Gastroesophageal sphincter (tissue), 4 donors: Measurements from ENCODE around the gene STARD13. TPM values are rescaled to one million over a fixed set of nuclear protein-coding genes. Genes with fewer than 3 reads are reported as not detected.
"Not testable (repeated sequence)": the region's sequence is repeated elsewhere in the genome, so short reads cannot be mapped to it uniquely, and the experiment has no call there.

Experiments
- ATAC-seq: fragments of 150-250 bp; one replicate; pipeline ENCODE4 v1.9.1; 2016; ENCODE audit warnings: mild to moderate bottlenecking, moderate library complexity
- H3K27ac ChIP-seq, 4 donors: fragments of 200-600 bp; sonication (generic) in 3 of 4; 1 replicate in 3 of 4; 2 replicates in 1 of 4; pipeline ENCODE4 v1.5.1; 2016 to 2019
- H3K27me3 ChIP-seq: fragments of 200-600 bp; sonication (generic); one replicate; pipeline ENCODE4 v1.5.1; 2019
- H3K36me3 ChIP-seq, 2 donors: fragments of 200-600 bp; sonication (generic); one replicate each; pipeline ENCODE4 v1.5.1; 2019; ENCODE audit warnings: control low read depth in 1 of 2
- H3K4me1 ChIP-seq, 3 donors: fragments of 200-600 bp; sonication (generic); 1 replicate in 2 of 3; 2 replicates in 1 of 3; pipeline ENCODE4 v1.5.1; 2016 to 2019; ENCODE audit warnings: control low read depth in 2 of 3
- H3K4me3 ChIP-seq, 2 donors: fragments of 200-600 bp; sonication (generic); one replicate each; pipeline ENCODE4 v1.5.1; 2019; ENCODE audit warnings: mild to moderate bottlenecking in 1 of 2, moderate library complexity in 1 of 2
- H3K9me3 ChIP-seq, 3 donors: fragments of 200-600 bp; sonication (generic); one replicate each; pipeline ENCODE4 v1.5.1; 2017 to 2019; ENCODE audit warnings: control low read depth in 2 of 3
- CTCF ChIP-seq, 4 experiments: fragments of 200-600 bp in 2 of 4; fragments of 450-650 bp in 2 of 4; sonication (generic) in 1 of 4; IDR thresholded peaks; one replicate each; pipeline ENCODE4 v1.5.1; 2017 to 2019; ENCODE audit warnings: antibody characterized with exemption in 4 of 4, mild to moderate bottlenecking in 2 of 4, moderate library complexity in 2 of 4
- EP300 ChIP-seq: sonication (generic); formaldehyde crosslinking; IDR thresholded peaks from one replicate; pipeline ENCODE4 v1.6.1; 2017; ENCODE audit warnings: antibody characterized with exemption, mild to moderate bottlenecking
- POLR2A ChIP-seq, 2 donors: fragments of 450-650 bp; IDR thresholded peaks; one replicate each; pipeline ENCODE4 v1.6.1; 2017; ENCODE audit warnings: antibody characterized with exemption in 2 of 2, mild to moderate bottlenecking in 2 of 2, moderate library complexity in 1 of 2
- POLR2AphosphoS5 ChIP-seq: sonication (generic); formaldehyde crosslinking; IDR thresholded peaks from one replicate; pipeline ENCODE4 v1.6.1; 2017; ENCODE audit warnings: antibody characterized with exemption
- WGBS, 2 donors: methylation state at CpG; one replicate each; pipeline ENCODE4 v1.1.5; 2018; ENCODE audit warnings: low coverage in 1 of 2; 5-methylcytosine and 5-hydroxymethylcytosine counted together
- total RNA-seq, 4 donors: library from RNA; depleted of rRNA; stranded (reverse); fragments of >200 nt; gene quantifications; one replicate each; pipeline ENCODE4 v1.1.0, GENCODE V29; 2016

STARD13 gene
- total RNA-seq, 4 donors from 2014 or later, result 46.2 to 63.3 (median 49.3) TPM

- H3K4me3 ChIP-seq, result no peak overlapping the region
- TF ChIP-seq EP300, result no peak
- no peak for TF ChIP-seq POLR2A (IDR thresholded peaks at IDR 0.05)
- TF ChIP-seq POLR2AphosphoS5, result no peak
- no peak for TF ChIP-seq CTCF (IDR thresholded peaks at IDR 0.05)
- no peak overlapping the region for H3K27ac ChIP-seq
- H3K9me3 ChIP-seq, result no peaks in the 10 kb centered on the region
- no peaks in the 10 kb centered on the region for H3K27me3 ChIP-seq
- no peak for ATAC-seq
- peaks cover 0 to 10% of the 10 kb centered on the region in 2 donors for H3K36me3 ChIP-seq
- H3K4me1 ChIP-seq, result peaks cover 0 to 4% (median 0%) of the 10 kb centered on the region in 3 donors
- 93 to 100% methylated on average over 1 to 3 of the region's 3 CpGs for WGBS, 2 donors
These were observed 41.2 kb downstream of the STARD13 start for GRCh38 chr13:33244210-33244906.

GRCh38 chr13:33242984-33243617 lies 42.5 kb downstream of the STARD13 start:
- Histone ChIP-seq H3K27ac (no peak overlapping the region), H3K27me3 (no peaks in the 10 kb centered on the region), H3K9me3 (no peaks in the 10 kb centered on the region), H3K36me3 (peaks cover 0 to 10% of the 10 kb centered on the region in 2 donors), H3K4me1 (no peaks in the 10 kb centered on the region), H3K4me3 (no peak overlapping the region)
- no peak for TF ChIP-seq POLR2A (IDR thresholded peaks at IDR 0.05)
- TF ChIP-seq POLR2AphosphoS5, result no peak
- no peak for TF ChIP-seq EP300
- TF ChIP-seq CTCF (IDR thresholded peaks at IDR 0.05), result no peak
- ATAC-seq, result no peak
- 93 to 100% methylated on average over 2 of the region's 2 CpGs for WGBS, 2 donors

GRCh38 chr13:33242372-33242771 lies 43.2 kb downstream of the STARD13 start:
- H3K27ac ChIP-seq, H3K9me3 ChIP-seq, H3K4me3 ChIP-seq, H3K27me3 ChIP-seq, ATAC-seq, H3K4me1 ChIP-seq: not testable (repeated sequence)
- peaks cover 0 to 10% of the 10 kb centered on the region in 2 donors for H3K36me3 ChIP-seq
- 30 to 83% methylated on average over 1 to 2 of the region's 6 CpGs for whole genome bisulfite sequencing, 2 donors

- H3K27ac ChIP-seq, result peak overlapping the region; percentile 63 to 67 (median 63)
- H3K4me1 ChIP-seq, result peaks cover 5 to 40% (median 11%) of the 10 kb centered on the region in 3 donors
- no peaks in the 10 kb centered on the region for H3K9me3 ChIP-seq
- no peaks in the 10 kb centered on the region for H3K27me3 ChIP-seq
- 51 to 59% methylated on average over 8 of the region's 8 CpGs for WGBS, 2 donors
- TF ChIP-seq EP300 (no peak), POLR2A (IDR thresholded peaks at IDR 0.05) (no peak), CTCF (IDR thresholded peaks at IDR 0.05) (no peak), POLR2AphosphoS5 (peak; percentile 30)
- H3K36me3 ChIP-seq, result peaks cover 0 to 16% of the 10 kb centered on the region in 2 donors
- no peak overlapping the region for H3K4me3 ChIP-seq
- ATAC-seq, result peak; percentile 54
These were observed 49.5 kb downstream of the STARD13 start for GRCh38 chr13:33236021-33236420.

- Histone ChIP-seq H3K27ac (peak overlapping the region; percentile 63 to 67 (median 63)), H3K4me3 (no peak overlapping the region), H3K36me3 (peaks cover 0 to 16% of the 10 kb centered on the region in 2 donors), H3K27me3 (no peaks in the 10 kb centered on the region), H3K4me1 (peaks cover 5 to 45% (median 15%) of the 10 kb centered on the region in 3 donors), H3K9me3 (no peaks in the 10 kb centered on the region)
- WGBS, 2 donors, result 38 to 89% methylated on average over 2 of the region's 3 CpGs
- TF ChIP-seq POLR2A (IDR thresholded peaks at IDR 0.05) (no peak), CTCF (IDR thresholded peaks at IDR 0.05) (no peak), EP300 (no peak), POLR2AphosphoS5 (no peak)
- no peak for ATAC-seq
These were observed 50.0 kb downstream of the STARD13 start for GRCh38 chr13:33235564-33235963.
